MM.1S (cell line): ENCODE data around the gene TOM1L1.
A peak's percentile ranks its signal among the peaks of the same experiment; 100 is the strongest.

Experiments
- DNase-seq: peaks from one replicate; pipeline ENCODE4 v3.0.0-alpha.2; 2015
- H2AFZ ChIP-seq: fragments of 300-600 bp; sonication (generic); 2 replicates; pipeline ENCODE4 v1.6.0; 2016; ENCODE audit warnings: antibody characterized with exemption, low read length
- H3F3A ChIP-seq: fragments of 300-600 bp; sonication (generic); 2 replicates; pipeline ENCODE4 v1.6.1; 2016; ENCODE audit warnings: mild to moderate bottlenecking, antibody characterized with exemption, low read length, moderate library complexity, mixed read lengths; ENCODE audit not compliant: insufficient read depth
- H3K27ac ChIP-seq: fragments of 300-600 bp; sonication (generic); 2 replicates; pipeline ENCODE4 v1.5.1; 2016; ENCODE audit warnings: mild to moderate bottlenecking, low read length
- H3K27me3 ChIP-seq: fragments of 300-600 bp; sonication (generic); replicated peaks from 2 replicates; pipeline ENCODE4 v1.6.0; 2016; ENCODE audit warnings: low read length; ENCODE audit not compliant: insufficient read depth
- H3K36me3 ChIP-seq: fragments of 300-600 bp; sonication (generic); replicated peaks from 2 replicates; pipeline ENCODE4 v1.6.1; 2016; ENCODE audit warnings: mild to moderate bottlenecking, low read length, mixed read lengths; ENCODE audit not compliant: insufficient read depth
- H3K4me1 ChIP-seq: fragments of 300-600 bp; sonication (generic); 2 replicates; pipeline ENCODE4 v1.6.1; 2016; ENCODE audit warnings: low read length, mixed read lengths
- H3K4me2 ChIP-seq: fragments of 300-600 bp; sonication (generic); 2 replicates; pipeline ENCODE4 v1.6.0; 2016; ENCODE audit warnings: low read depth, low read length
- H3K4me3 ChIP-seq: fragments of 300-600 bp; sonication (generic); 2 replicates; pipeline ENCODE4 v1.5.1; 2016; ENCODE audit warnings: low read length, mixed read lengths
- H3K79me2 ChIP-seq: fragments of 300-600 bp; sonication (generic); 2 replicates; pipeline ENCODE4 v1.6.1; 2016; ENCODE audit warnings: mixed run types, low read length, mixed read lengths
- H3K9ac ChIP-seq: fragments of 300-600 bp; sonication (generic); 2 replicates; pipeline ENCODE4 v1.6.1; 2016; ENCODE audit warnings: low read length, mixed read lengths
- H3K9me2 ChIP-seq: fragments of 300-600 bp; sonication (generic); replicated peaks from 2 replicates; pipeline ENCODE4 v1.6.1; 2016; ENCODE audit warnings: mild to moderate bottlenecking, low read length, mixed read lengths; ENCODE audit not compliant: insufficient read depth
- H3K9me3 ChIP-seq: fragments of 300-600 bp; sonication (generic); replicated peaks from 2 replicates; pipeline ENCODE4 v1.6.1; 2016; ENCODE audit warnings: mild to moderate bottlenecking, low read length, mixed read lengths; ENCODE audit not compliant: insufficient read depth
- H4K20me1 ChIP-seq: fragments of 300-600 bp; sonication (generic); 2 replicates; pipeline ENCODE4 v1.6.1; 2016; ENCODE audit warnings: mild to moderate bottlenecking, low read length, moderate library complexity, mixed read lengths; ENCODE audit not compliant: insufficient read depth
- EZH2 ChIP-seq: fragments of 300-600 bp; sonication (generic); optimal IDR thresholded peaks from 2 replicates; pipeline ENCODE3; 2017; ENCODE audit warnings: low read depth, mild to moderate bottlenecking, antibody characterized with exemption, low read length, mixed read lengths
- EZH2phosphoT487 ChIP-seq: fragments of 300-600 bp; sonication (generic); IDR thresholded peaks from 2 replicates; pipeline ENCODE4 v1.6.1; 2018; ENCODE audit warnings: antibody characterized with exemption, low read length
- TF ChIP-seq, protein P1 (sequence below): fragments of 300-600 bp; sonication (generic); IDR thresholded peaks from 2 replicates; pipeline ENCODE4 v1.5.1; 2016; ENCODE audit warnings: antibody characterized with exemption, low read length, mixed read lengths

The TOM1L1 gene

GRCh38 chr17:54990118-54990517, 89.5 kb downstream of the TOM1L1 start:
- no peak overlapping the region for H3K4me2 ChIP-seq
- no peaks in the 10 kb centered on the region for H3K27me3 ChIP-seq
- no peak overlapping the region for H3K9ac ChIP-seq
- H3K9me3 ChIP-seq, result no peaks in the 10 kb centered on the region
- no peaks in the 10 kb centered on the region for H3K4me1 ChIP-seq
- H3K27ac ChIP-seq, result no peak overlapping the region
- no peaks in the 10 kb centered on the region for H3F3A ChIP-seq
- no peak for DNase-seq
- TF ChIP-seq EZH2 (no peak), EZH2phosphoT487 (no peak)
- TF ChIP-seq, protein P1, sequence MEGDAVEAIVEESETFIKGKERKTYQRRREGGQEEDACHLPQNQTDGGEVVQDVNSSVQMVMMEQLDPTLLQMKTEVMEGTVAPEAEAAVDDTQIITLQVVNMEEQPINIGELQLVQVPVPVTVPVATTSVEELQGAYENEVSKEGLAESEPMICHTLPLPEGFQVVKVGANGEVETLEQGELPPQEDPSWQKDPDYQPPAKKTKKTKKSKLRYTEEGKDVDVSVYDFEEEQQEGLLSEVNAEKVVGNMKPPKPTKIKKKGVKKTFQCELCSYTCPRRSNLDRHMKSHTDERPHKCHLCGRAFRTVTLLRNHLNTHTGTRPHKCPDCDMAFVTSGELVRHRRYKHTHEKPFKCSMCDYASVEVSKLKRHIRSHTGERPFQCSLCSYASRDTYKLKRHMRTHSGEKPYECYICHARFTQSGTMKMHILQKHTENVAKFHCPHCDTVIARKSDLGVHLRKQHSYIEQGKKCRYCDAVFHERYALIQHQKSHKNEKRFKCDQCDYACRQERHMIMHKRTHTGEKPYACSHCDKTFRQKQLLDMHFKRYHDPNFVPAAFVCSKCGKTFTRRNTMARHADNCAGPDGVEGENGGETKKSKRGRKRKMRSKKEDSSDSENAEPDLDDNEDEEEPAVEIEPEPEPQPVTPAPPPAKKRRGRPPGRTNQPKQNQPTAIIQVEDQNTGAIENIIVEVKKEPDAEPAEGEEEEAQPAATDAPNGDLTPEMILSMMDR, result no peak
- no peak overlapping the region for H3K4me3 ChIP-seq
- H3K36me3 ChIP-seq, result no peaks in the 10 kb centered on the region
- no peaks in the 10 kb centered on the region for H4K20me1 ChIP-seq
- no peaks in the 10 kb centered on the region for H3K9me2 ChIP-seq
- no peaks in the 10 kb centered on the region for H3K79me2 ChIP-seq
- H2AFZ ChIP-seq, result no peak overlapping the region

GRCh38 chr17:54991567-54991966, 90.9 kb downstream of the TOM1L1 start:
- TF ChIP-seq EZH2phosphoT487 (no peak), EZH2 (no peak)
- TF ChIP-seq, protein P1, result no peak
- Histone ChIP-seq H2AFZ (no peak overlapping the region), H3K36me3 (no peaks in the 10 kb centered on the region), H3K4me3 (no peak overlapping the region), H3K9ac (no peak overlapping the region), H3F3A (no peaks in the 10 kb centered on the region), H3K4me2 (no peak overlapping the region), H3K27me3 (no peaks in the 10 kb centered on the region), H3K79me2 (no peaks in the 10 kb centered on the region), H3K9me2 (no peaks in the 10 kb centered on the region), H3K27ac (no peak overlapping the region), H3K9me3 (no peaks in the 10 kb centered on the region), H4K20me1 (no peaks in the 10 kb centered on the region), H3K4me1 (no peaks in the 10 kb centered on the region)
- DNase-seq, result no peak

DNA sequence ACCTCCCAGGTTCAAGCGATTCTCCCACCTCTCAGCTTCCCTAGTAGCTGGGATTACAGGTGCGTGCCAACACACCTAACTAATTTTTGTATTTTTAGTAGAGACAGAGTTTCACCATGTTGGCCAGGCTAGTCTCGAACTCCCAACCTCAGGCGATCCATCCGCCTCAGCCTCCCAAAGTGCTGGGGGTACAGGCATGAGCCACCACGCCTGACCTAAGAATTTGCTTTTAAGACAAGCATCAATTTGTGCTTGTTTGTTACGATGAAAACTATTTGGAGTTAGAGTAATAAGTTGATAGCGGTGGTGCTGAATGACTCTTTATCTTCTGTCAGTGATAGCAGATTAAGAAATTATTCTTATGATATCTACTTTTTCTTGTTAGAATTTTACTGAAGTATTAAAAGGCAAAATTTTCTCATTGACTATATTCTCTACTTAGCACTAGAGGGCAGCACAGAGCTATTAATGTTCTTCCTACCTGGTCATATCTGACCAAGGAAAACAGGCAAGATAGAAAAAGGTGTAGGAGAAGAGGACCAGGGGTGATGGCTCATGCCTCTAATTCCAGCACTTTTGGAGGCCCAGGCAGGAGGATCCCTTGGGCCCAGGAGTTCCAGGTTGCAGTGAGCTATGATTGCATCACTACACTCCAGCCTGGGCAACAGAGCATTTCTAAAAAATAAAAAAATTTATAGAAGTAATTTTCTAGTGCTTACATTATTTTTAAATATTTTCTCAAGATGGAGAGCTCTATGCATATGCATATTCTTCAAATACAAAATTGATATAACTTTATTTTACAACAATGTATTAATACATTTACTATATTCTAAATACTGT, 92.4 kb downstream of the TOM1L1 start:
- no peaks in the 10 kb centered on the region for H3K4me1 ChIP-seq
- no peaks in the 10 kb centered on the region for H3K27me3 ChIP-seq
- no peak overlapping the region for H3K4me3 ChIP-seq
- H4K20me1 ChIP-seq, result no peaks in the 10 kb centered on the region
- no peaks in the 10 kb centered on the region for H3K9me3 ChIP-seq
- H3K36me3 ChIP-seq, result no peaks in the 10 kb centered on the region
- no peaks in the 10 kb centered on the region for H3K79me2 ChIP-seq
- no peaks in the 10 kb centered on the region for H3K9me2 ChIP-seq
- H3F3A ChIP-seq, result no peaks in the 10 kb centered on the region
- no peak overlapping the region for H3K27ac ChIP-seq
- H3K9ac ChIP-seq, result no peak overlapping the region
- H2AFZ ChIP-seq, result no peak overlapping the region
- H3K4me2 ChIP-seq, result no peak overlapping the region
- TF ChIP-seq EZH2 (no peak), EZH2phosphoT487 (no peak)
- TF ChIP-seq, protein P1, result peak; percentile 58
- DNase-seq, result peak; percentile 64
